HK-2 (cell line): Measurements from ENCODE around the gene ADAT3.

Experiments
- DNase-seq: peaks from one replicate; pipeline ENCODE4 v3.0.0-alpha.2; 2018; ENCODE audit not compliant: unreplicated experiment

Gene ADAT3

DNA sequence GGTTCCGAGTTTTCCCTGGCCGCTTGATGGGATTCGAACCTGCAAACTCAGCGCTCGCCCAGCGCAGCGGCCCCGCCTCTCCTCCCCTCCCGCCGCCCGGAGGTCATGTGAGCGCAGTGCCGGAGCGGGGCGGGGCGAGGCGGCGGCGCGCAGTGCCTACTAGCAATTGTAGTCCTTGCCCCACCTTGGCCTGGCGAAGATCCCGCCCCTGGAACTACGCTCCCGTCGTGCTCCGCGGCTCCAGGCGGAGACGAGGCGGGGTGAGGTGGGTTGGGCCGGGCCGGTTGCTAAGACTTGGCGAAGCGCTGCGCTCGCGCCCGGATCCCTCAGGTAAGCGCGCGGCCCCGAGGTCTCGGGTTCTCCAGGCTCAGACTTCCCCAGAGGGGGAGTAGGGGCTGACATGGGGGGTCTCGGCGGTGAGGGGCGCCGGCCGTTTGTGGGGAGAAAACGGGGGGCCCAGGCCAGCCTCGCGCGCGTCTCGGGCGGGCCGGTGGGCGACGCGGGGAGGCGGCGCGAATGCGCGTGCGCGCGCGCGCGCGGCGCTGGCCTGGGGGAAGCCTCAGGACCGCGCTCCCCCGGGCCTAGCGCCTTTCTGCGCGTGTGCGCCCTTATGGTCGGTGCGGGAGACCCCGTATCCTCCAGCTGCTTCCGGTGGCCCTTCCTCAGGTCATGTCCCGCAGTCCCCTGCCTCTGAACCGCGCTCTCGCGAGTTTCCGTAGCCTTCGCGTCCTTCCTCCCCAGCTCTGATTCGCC lies at the start of gene ADAT3, which contains the start of gene SCAMP4:
ADAT3 (plus strand) TSS at position 290 of the 753 bp plus-strand sequence. CDS start 6,649 bp downstream, outside the sequence.
SCAMP4 (plus strand) TSS at position 290 of the 753 bp plus-strand sequence. CDS start 9,621 bp downstream, outside the sequence.
- DNase-seq: peak; percentile 98

GRCh38 chr19:1855828-1856255 lies 49.4 kb upstream of the ADAT3 start:
- DNase-seq: no peak

GRCh38 chr19:1856345-1856697 lies 48.9 kb upstream of the ADAT3 start:
- no peak for DNase-seq

- DNase-seq: peak; percentile 88
Measured at GRCh38 chr19:1856698-1857603, 48.2 kb upstream of the ADAT3 start.

DNA sequence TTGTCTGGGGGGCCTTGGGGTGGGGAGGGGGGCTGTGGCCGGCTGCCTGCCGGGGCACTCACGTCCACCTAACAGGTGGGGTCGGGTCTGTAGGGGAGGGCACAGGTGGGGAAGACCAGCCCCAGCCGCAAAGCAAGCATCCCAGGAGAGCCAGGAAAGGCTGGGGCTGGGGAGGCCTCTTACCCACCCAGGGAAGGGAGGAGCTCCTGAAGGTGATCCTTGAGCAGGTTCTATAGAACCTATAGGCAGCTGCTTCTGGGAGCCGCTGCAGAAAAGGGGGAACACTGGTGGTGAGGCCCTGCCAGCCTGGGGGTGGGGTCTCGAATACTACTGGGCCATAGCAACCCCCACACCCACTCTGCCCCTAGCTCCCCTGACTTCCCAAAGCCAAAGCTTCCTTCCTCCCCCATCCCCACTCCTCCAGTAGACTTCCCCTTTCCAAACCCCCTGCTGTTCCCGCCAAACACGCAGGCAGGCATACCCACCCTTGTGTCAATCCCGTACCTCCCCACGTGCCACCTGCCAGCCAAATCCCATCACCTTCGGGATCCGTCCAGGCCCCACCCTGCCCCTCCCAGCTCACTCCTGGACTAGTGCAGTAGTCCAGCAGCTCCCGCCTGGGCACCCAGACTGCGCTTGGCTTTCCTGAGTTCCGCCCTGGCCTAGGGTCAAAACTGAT lies 47.4 kb upstream of the ADAT3 start:
- no peak for DNase-seq

DNA sequence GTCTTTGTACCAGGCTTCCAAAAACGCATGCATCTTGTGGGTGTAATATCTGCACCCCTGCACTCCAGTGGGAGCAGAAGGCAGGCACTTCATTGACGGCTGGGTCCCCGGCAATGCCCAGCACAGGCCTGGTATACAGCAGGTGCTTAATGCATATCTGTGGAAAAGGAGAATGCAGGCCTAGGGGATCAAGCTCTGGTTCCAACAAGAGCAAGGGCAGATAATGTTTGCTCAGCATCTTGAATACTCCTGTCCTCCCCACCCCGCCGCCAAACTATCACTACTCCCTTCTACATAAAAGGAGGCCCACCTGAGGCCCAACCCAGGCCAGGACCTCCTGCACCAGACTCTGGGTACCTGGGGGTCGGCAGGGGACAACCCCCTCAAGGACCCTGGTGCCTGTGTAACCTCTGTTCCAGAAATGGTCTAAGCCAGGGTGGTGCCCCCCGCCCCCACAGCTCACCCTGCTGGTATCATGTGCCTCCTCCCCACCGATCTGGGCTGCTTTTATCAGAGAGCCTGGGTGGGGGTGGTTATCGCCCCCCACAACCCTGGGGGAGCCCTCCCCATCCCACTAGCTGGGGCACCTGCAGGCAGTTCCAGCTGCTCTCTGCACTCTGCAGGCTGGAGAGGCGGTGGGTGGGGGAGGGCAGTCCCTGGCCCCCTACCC lies 46.7 kb upstream of the ADAT3 start:
- no peak for DNase-seq

- no peak for DNase-seq
Measured at GRCh38 chr19:1859331-1859781, 45.8 kb upstream of the ADAT3 start.

GRCh38 chr19:1860042-1860775 lies 45.0 kb upstream of the ADAT3 start:
- peak; percentile 36 for DNase-seq

GRCh38 chr19:1860821-1861598 lies 44.2 kb upstream of the ADAT3 start:
- no peak for DNase-seq

GRCh38 chr19:1861599-1862031 lies 43.6 kb upstream of the ADAT3 start:
- no peak for DNase-seq

DNA sequence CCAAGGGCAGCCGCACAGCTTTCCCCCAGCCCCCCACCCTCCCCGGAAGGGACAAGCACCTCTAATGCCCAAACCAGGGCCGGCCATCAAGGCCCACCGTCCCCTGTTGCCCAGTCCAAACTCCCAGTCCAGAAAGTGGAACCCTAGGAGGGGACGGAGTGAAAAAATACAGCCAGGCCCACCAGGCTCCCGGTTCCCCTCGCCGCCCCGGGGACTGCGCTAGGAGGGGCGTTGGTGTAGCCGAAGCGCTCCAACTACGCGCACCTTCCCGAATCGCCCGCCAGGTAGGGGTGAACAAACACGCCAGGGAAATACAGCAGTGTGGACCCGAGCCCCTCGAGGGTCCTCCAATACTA lies 43.2 kb upstream of the ADAT3 start:
- peak; percentile 29 for DNase-seq

GRCh38 chr19:1862424-1863327 lies 42.5 kb upstream of the ADAT3 start:
- peak; percentile 50 for DNase-seq

DNA sequence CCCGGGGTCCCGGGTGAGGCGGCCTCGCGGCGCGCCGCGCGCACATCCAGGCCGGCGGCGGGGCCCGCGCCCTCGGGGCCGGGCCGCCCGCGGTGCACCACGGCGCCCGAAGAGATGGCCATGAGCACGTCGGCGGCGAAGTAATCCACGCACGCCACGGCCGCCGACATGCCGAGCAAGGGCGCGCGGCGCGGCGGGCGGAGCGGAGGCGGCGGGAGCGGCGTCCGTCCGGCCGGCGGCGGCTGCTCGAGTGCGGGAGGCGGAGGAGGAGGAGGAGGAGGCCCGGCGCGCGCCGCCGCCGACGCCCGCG lies 41.9 kb upstream of the ADAT3 start, which contains the start of gene KLF16:
KLF16 (minus strand) TSS at position 252 of the 310 bp plus-strand sequence; CDS start at position 170, 82 bp downstream.
- DNase-seq: no peak

DNA sequence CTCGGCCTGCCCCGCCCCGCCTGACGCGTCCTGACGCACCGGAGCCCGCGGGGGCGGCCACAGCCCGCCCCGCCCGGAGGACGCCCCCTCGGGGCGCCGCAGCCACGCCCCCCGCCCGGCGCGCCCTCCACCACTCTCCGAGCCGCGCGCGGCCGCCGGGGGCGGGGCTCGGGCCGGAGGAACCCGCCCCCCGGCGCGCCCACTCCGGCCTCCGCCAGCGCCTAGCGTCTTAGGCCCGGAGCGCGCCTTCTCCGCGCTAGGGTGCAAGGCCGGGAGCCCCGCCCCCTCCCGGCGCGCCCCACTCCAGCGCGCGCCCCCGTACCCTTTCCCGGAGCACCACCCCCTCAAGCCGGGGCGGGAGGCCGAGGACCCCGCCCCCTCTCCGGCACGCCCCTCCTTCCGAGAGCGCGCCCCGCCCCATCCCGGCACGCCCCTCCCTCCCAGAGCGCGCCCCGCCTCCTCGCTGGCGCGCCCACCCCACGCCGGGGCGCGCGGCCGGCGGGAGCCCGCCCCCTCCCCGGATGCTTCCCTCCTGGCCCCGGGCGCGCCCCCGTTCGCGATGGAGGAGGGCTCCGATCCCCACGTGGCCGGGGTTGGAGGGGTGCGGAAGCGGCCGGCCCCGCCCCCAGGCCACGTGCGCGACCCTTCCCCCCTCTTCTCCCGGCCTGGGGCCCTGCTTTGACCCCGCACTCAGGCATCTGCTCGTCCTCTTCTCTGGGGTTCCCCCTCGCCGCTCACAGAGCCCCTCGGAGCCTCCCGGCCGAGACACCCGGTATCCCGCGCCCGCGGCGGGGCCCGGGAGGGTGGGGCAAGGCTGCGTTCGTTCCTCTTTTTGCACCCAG lies 41.3 kb upstream of the ADAT3 start:
- peak; percentile 96 for DNase-seq

DNA sequence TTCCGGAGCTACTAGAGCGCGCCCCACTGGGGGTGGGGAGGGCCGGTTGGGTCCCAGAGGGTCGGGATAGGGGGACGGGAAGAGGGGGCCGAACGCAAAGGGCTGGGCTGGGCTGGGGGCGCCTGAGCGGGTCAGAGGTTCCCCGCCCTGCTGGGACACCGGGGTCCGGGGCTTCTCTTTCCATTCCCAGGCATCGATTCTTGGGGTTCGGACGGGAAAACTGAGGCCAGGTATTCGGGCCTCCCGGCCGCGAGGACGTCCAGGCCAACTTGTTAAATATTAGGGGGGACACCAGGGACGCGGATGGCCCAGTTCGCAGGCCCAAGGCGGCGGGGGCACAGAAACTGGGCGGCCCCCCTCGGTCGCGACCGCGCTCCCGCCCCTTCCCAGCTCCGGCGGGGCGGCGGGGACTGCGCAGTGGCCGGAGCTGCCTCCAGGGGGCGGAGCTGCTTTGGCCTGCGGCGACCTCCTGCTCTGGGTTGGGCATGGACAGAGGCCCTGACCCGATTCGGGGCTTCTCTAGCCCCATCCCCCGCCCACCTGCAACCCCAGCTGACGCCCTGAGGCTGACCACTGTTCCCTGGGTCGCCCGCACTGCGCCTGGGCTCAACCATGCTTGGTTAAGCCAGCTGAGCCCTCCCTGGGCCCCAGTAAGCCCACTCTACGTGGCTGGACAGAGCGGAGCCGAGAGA lies 40.6 kb upstream of the ADAT3 start:
- peak; percentile 82 for DNase-seq

GRCh38 chr19:1865172-1866010 lies 39.8 kb upstream of the ADAT3 start:
- DNase-seq: no peak
